ENCODE measurements around the gene CUBN. TPM values are rescaled to one million over a fixed set of nuclear protein-coding genes. Genes with fewer than 3 reads are reported as not detected.

CUBN gene
- total RNA-seq, 1 experiment from 2014 or later: 1.3 TPM

- H3K4me1 ChIP-seq (ENCODE audit: control insufficient read depth, insufficient read depth, low read length): peaks cover 12% of the 10 kb centered on the region
- ATAC-seq (no peak), DNase-seq (ENCODE audit: low read depth, low spot score) (no peak)
- H3K4me3 ChIP-seq (ENCODE audit: low read depth in 2 of 2, low read length in 2 of 2): no peak overlapping the region
- CTCF ChIA-PET: no interaction called here
- H3K27ac ChIP-seq (ENCODE audit: low read length): no peak overlapping the region
- POLR2A ChIA-PET: no interaction called here
- TF ChIP-seq SIN3A (IDR thresholded peaks at IDR 0.05; ENCODE audit: borderline replicate concordance, insufficient read depth, low read depth, low read length) (no peak), REST (IDR thresholded peaks at IDR 0.05; ENCODE audit: insufficient read depth in 1 of 2, low read depth in 2 of 2, low read length in 1 of 2) (no peak), CTCF (IDR thresholded peaks at IDR 0.05) (no peak), POLR2AphosphoS5 (IDR thresholded peaks at IDR 0.05; ENCODE audit: low read depth, low read length) (no peak)
- in situ Hi-C loops (cut with HindIII; ENCODE audit: low pct_unique_long_range_greater_than_20kb, low sequenced_read_pairs): no loop called here
- H3K9me3 ChIP-seq (ENCODE audit: control insufficient read depth, insufficient read depth, low read depth, low read length): no peaks in the 10 kb centered on the region
- no TSS peak for BruUV-seq (replicated peaks)
- no peaks in the 10 kb centered on the region for H3K36me3 ChIP-seq (ENCODE audit: control insufficient read depth, insufficient read depth, low read length)
- H3K27me3 ChIP-seq (ENCODE audit: control insufficient read depth, insufficient read depth, low read length): no peaks in the 10 kb centered on the region
- intact Hi-C loops (cut with micrococcal nuclease; ENCODE audit: unreplicated experiment): no loop called here
These were observed 263.8 kb downstream of the CUBN start for GRCh38 chr10:16865766-16866165.

GRCh38 chr10:16863766-16864165 is 265.8 kb downstream of the CUBN start:
- BruUV-seq (replicated peaks): no TSS peak
- POLR2A ChIA-PET: interaction anchor here (0.6 to 0.7 kb wide), 2 partner anchors 84 to 158 kb away, joined by 3 to 7 read pairs; no protein-coding TSS in a partner anchor
- Histone ChIP-seq H3K4me3 (ENCODE audit: low read depth in 2 of 2, low read length in 2 of 2) (no peak overlapping the region), H3K9me3 (ENCODE audit: control insufficient read depth, insufficient read depth, low read depth, low read length) (no peaks in the 10 kb centered on the region), H3K27ac (ENCODE audit: low read length) (peak overlapping the region; percentile 54; the same call in 1 of the 2 replicates), H3K4me1 (ENCODE audit: control insufficient read depth, insufficient read depth, low read length) (peaks cover 12% of the 10 kb centered on the region), H3K27me3 (ENCODE audit: control insufficient read depth, insufficient read depth, low read length) (no peaks in the 10 kb centered on the region), H3K36me3 (ENCODE audit: control insufficient read depth, insufficient read depth, low read length) (no peaks in the 10 kb centered on the region)
- ATAC-seq: no peak
- no peak for TF ChIP-seq SIN3A (IDR thresholded peaks at IDR 0.05; ENCODE audit: borderline replicate concordance, insufficient read depth, low read depth, low read length)
- TF ChIP-seq REST (IDR thresholded peaks at IDR 0.05; ENCODE audit: insufficient read depth in 1 of 2, low read depth in 2 of 2, low read length in 1 of 2): no peak
- no peak for TF ChIP-seq CTCF (IDR thresholded peaks at IDR 0.05)
- no peak for TF ChIP-seq POLR2AphosphoS5 (IDR thresholded peaks at IDR 0.05; ENCODE audit: low read depth, low read length)
- no peak for TF ChIP-seq TCF7L2 (IDR thresholded peaks at IDR 0.05; ENCODE audit: low read depth, low read length)
- DNase-seq (ENCODE audit: low read depth, low spot score): no peak
- intact Hi-C loops (cut with micrococcal nuclease; ENCODE audit: unreplicated experiment): no loop called here
- CTCF ChIA-PET: no interaction called here
- in situ Hi-C loops (cut with HindIII; ENCODE audit: low pct_unique_long_range_greater_than_20kb, low sequenced_read_pairs): no loop called here

All from Panc1 (cell line).